ENCODE results near the gene TNNI3K. TPM values are rescaled to one million over a fixed set of nuclear protein-coding genes. Genes with fewer than 3 reads are reported as not detected.

The TNNI3K gene
- total RNA-seq, 6 experiments from 2014 or later, result 1.0 TPM; not detected in 5

DNA sequence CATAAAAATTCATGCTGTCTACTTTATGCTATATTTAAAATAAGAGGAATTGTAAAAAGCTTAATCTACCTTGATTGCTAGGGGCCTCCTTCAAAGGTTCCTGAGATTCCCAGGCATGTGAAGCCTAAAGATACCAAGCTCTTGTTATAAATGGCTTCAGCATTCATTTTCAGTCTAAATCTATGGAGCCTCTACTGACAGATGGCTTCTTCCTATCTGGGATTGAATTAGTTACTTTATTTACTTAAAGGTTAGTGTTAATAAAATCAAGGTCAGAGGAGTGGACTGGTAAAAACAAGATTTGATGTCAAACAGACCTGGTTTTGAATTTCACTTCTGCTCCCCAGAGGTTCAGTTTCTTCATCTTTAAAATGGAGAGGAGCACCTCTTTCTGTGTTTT lies 93.7 kb downstream of the TNNI3K start:
- no peak for TF ChIP-seq POLR2A (IDR thresholded peaks at IDR 0.05)
- TF ChIP-seq, protein P1, sequence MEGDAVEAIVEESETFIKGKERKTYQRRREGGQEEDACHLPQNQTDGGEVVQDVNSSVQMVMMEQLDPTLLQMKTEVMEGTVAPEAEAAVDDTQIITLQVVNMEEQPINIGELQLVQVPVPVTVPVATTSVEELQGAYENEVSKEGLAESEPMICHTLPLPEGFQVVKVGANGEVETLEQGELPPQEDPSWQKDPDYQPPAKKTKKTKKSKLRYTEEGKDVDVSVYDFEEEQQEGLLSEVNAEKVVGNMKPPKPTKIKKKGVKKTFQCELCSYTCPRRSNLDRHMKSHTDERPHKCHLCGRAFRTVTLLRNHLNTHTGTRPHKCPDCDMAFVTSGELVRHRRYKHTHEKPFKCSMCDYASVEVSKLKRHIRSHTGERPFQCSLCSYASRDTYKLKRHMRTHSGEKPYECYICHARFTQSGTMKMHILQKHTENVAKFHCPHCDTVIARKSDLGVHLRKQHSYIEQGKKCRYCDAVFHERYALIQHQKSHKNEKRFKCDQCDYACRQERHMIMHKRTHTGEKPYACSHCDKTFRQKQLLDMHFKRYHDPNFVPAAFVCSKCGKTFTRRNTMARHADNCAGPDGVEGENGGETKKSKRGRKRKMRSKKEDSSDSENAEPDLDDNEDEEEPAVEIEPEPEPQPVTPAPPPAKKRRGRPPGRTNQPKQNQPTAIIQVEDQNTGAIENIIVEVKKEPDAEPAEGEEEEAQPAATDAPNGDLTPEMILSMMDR (IDR thresholded peaks at IDR 0.05), result no peak
- Histone ChIP-seq H3K9me3 (no peaks in the 10 kb centered on the region), H3K4me1 (no peaks in the 10 kb centered on the region), H3K27ac (no peak overlapping the region), H3K27me3 (no peaks in the 10 kb centered on the region), H3K36me3 (no peaks in the 10 kb centered on the region), H3K4me3 (no peak overlapping the region)
- DNase-seq (no peak), ATAC-seq (no peak)
- intact Hi-C loops (cut with DNase I), result no loop called here

DNA sequence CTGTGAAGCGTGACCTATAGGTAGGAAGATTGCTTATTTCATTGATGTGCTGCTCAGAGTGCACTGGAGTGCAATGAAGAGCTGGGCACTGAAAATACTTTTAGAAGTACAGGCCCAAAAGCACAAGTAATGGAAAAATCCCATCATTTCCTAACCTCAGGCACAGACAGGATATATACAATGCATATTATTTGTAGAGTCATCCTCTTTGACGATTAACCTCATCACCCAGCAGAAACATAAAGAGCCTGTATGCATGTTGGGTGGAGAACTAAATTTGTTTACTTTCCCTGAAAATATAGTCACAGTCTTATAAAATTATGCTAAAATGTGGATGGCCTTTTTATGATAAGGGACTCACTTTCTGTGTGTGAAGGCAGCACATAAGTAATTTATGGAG lies 98.1 kb downstream of the TNNI3K start:
- no peak for DNase-seq
- Histone ChIP-seq H3K9me3 (no peaks in the 10 kb centered on the region), H3K4me1 (no peaks in the 10 kb centered on the region), H3K36me3 (no peaks in the 10 kb centered on the region), H3K4me3 (no peak overlapping the region), H3K27ac (no peak overlapping the region), H3K27me3 (no peaks in the 10 kb centered on the region)
- TF ChIP-seq, protein P1 (IDR thresholded peaks at IDR 0.05), result no peak
- no peak for TF ChIP-seq POLR2A (IDR thresholded peaks at IDR 0.05)
- intact Hi-C loops (cut with DNase I), result no loop called here
- WGBS (ENCODE audit: insufficient coverage, low coverage, low lambda C conversion rate, missing lambda C conversion rate), result 80% methylated on average over 2 of the region's 2 CpGs
- no peak for ATAC-seq

DNA sequence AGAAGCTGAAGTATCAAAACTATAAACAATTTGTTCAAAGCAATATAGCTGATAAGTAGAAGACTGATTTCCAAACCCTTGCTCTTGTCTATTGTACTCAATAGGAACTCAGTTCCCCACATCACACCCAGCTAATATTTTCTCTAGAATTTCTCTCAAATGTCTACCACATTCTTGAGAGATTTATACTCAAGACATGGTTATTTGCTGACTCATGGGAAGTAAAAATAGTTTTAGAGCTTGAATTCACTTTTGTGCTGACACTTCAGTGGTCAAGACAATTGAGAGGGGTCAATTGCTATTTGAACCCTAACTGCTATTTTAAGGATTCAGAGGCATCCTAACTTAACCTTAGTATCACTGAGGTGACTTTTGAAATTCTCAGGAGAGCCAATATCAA lies 99.0 kb downstream of the TNNI3K start:
- no peak for ATAC-seq
- H3K36me3 ChIP-seq, result no peaks in the 10 kb centered on the region
- H3K27me3 ChIP-seq, result no peaks in the 10 kb centered on the region

DNA sequence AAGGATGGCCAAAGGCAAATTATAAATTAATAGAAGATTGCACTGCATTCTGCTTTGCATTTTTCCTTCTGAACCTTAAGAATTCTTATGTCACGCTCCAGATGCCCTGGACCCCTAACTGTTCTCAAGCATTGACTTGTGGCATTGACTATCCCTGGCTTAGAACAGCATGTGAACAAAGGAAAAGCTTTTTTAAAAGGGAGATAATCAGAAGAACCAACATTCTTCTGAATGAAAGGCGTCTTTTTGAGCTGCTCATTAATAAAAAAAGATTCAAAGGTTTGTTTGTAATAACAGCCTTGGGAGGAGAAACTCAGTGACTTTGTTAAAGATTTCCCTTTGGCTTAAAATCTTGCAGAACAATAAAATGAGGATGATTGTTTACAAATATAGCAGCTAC lies 105.5 kb downstream of the TNNI3K start:
- ATAC-seq, result no peak
- intact Hi-C loops (cut with DNase I), result no loop called here
- Histone ChIP-seq H3K27ac (no peak overlapping the region), H3K36me3 (no peaks in the 10 kb centered on the region), H3K27me3 (no peaks in the 10 kb centered on the region), H3K9me3 (no peaks in the 10 kb centered on the region), H3K4me3 (no peak overlapping the region), H3K4me1 (no peaks in the 10 kb centered on the region)
- TF ChIP-seq, protein P1 (IDR thresholded peaks at IDR 0.05), result no peak
- no peak for TF ChIP-seq POLR2A (IDR thresholded peaks at IDR 0.05)
- 65% methylated on average over 2 of the region's 2 CpGs for WGBS (ENCODE audit: insufficient coverage, low coverage, low lambda C conversion rate, missing lambda C conversion rate)
- DNase-seq, result no peak

More for the DNA sequence above, 99.0 kb downstream of the TNNI3K start:
- no peaks in the 10 kb centered on the region for H3K9me3 ChIP-seq
- no peak overlapping the region for H3K27ac ChIP-seq
- no peak for DNase-seq
- intact Hi-C loops (cut with DNase I), result no loop called here
- no peaks in the 10 kb centered on the region for H3K4me1 ChIP-seq
- no peak overlapping the region for H3K4me3 ChIP-seq
- TF ChIP-seq, protein P1 (IDR thresholded peaks at IDR 0.05), result no peak
- no peak for TF ChIP-seq POLR2A (IDR thresholded peaks at IDR 0.05)

DNA sequence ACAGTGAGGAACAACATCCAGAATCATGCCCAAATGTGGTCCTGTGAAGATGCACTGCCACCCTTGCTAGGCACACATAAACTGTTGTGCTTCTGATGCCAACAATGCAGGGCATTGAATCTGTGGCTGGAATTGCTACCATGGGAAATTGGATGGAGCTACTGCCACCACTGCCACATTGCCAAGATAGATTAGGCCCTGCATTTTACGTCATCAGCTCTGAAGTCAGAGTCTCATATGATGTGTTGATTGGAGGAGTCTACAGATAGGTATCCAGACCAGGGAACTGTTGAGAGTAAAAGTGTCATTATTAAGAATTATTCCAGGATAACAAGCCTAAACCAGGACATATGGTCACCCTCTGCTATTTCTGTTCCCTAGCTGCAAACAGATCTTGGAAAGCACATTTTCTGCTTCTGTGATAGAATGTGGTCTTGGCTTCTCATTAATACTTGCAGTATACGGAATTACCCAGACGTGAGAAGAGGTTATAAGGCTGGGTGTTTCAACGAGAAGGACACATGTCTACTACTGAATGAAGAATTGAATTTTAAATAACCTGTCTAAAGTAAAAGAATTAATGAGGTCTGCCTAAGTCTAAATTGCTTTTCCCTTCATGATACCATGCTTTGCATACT lies 106.6 kb downstream of the TNNI3K start:
- H3K27me3 ChIP-seq, result no peaks in the 10 kb centered on the region
- H3K36me3 ChIP-seq, result no peaks in the 10 kb centered on the region
- WGBS (ENCODE audit: insufficient coverage, low coverage, low lambda C conversion rate, missing lambda C conversion rate), result 86% methylated on average over 4 of the region's 4 CpGs
- intact Hi-C loops (cut with DNase I), result no loop called here
- DNase-seq, result no peak
- no peak overlapping the region for H3K4me3 ChIP-seq
- no peaks in the 10 kb centered on the region for H3K9me3 ChIP-seq
- no peak for ATAC-seq
- TF ChIP-seq POLR2A (IDR thresholded peaks at IDR 0.05), result no peak
- TF ChIP-seq, protein P1 (IDR thresholded peaks at IDR 0.05), result no peak
- no peak overlapping the region for H3K27ac ChIP-seq
- no peaks in the 10 kb centered on the region for H3K4me1 ChIP-seq

All from right lobe of liver (tissue), 6 donors.